IPS-18c (cell line): Measurements from ENCODE around the gene CTNNBL1.

Experiments used
- H3K4me3 ChIP-seq: 2 replicates; pipeline ENCODE4 v1.7.0; 2013; ENCODE audit warnings: low read depth, mild to moderate bottlenecking, low read length, moderate library complexity; ENCODE audit not compliant: insufficient read depth
- H3K9me3 ChIP-seq: one replicate; pipeline ENCODE4 v1.6.1; 2013; ENCODE audit warnings: mild to moderate bottlenecking, low read length, moderate library complexity; ENCODE audit not compliant: control insufficient read depth, insufficient read depth

Gene CTNNBL1

DNA sequence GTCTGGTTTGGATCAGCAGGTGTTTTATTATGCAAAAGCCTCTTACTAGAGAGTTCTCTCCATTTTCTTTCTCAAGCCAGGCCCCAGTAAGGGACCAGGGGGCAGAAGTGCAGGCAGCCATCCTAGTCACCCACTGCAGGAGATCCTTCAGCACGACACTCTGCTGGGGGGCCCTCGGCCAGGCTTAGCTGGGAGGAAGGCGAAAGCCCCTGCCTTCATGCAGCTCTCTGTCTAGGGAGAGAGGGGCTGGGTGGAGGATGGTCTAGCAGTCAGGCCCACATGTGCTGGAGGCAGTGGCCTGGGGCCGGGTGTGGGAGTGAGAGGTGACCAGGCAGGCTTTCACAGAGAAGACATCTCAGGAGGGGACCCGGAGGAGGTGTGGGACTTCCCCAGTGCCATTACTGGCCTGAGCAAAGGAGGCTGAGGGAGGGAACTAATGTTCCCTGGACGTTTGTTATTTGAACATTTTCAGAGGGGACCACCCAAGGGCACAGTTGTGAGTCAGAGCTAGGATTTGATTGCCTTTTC is 175.6 kb downstream of the CTNNBL1 start:
- no peaks in the 10 kb centered on the region for H3K9me3 ChIP-seq
- no peak overlapping the region for H3K4me3 ChIP-seq

DNA sequence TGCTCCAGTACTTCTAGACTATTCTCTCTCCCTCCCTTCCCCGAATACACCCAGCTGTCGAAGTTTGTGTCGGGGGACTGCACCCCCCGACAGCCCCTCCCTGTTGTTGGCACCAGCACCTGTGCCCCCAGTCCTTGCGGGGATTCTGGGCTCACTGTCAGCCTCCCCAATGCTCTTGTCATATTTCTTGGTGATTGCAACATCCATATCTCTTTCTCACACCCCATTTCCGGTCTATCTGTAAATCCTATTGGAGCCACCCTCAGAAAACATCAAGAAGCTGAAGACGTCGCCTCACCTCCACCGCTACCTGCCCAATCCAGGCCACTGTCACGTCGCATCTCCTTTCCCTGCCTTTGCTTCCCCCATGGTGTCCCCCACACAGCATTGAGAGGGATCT is 176.5 kb downstream of the CTNNBL1 start:
- Histone ChIP-seq H3K9me3 (no peaks in the 10 kb centered on the region), H3K4me3 (no peak overlapping the region)

DNA sequence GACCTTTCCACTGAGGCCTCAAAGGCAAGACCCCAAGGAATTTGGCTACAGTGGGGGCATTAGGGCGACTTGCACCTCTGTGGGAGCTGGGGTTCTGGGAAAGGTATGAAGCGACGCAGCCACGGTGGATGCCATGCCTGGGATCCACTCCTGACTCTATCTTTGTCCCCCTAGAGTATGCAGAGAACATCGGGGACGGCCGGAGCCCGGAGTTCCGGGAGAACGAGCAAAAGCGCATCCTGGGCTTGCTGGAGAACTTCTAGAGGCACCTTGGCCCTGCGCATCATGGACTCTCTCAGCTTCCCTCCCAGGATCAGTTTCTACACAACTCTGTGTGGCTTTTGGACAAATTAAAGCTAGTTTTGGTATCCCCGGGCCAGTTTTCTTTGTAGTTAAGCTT is 177.9 kb downstream of the CTNNBL1 start:
- Histone ChIP-seq H3K4me3 (no peak overlapping the region), H3K9me3 (no peaks in the 10 kb centered on the region)

DNA sequence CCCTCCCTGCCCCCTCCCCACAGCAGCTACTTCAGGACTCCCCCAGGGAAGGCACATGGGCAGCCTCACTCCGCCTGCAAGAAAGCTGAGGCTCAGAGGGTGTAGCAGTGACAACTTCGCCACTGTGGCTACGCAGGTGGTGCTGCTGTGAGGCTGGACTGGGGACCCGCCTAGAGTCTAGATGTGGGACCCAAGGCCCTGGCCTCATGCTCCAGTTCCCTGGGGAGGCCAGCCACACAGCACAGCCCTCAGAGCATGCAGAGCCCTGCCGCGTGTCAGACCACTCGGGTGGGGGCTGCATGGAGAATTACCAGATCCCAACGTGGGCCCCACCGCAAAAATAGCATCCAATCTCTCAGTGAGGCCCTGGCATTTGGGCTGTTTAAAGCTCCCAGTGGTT is 178.3 kb downstream of the CTNNBL1 start:
- no peak overlapping the region for H3K4me3 ChIP-seq
- H3K9me3 ChIP-seq, result no peaks in the 10 kb centered on the region

DNA sequence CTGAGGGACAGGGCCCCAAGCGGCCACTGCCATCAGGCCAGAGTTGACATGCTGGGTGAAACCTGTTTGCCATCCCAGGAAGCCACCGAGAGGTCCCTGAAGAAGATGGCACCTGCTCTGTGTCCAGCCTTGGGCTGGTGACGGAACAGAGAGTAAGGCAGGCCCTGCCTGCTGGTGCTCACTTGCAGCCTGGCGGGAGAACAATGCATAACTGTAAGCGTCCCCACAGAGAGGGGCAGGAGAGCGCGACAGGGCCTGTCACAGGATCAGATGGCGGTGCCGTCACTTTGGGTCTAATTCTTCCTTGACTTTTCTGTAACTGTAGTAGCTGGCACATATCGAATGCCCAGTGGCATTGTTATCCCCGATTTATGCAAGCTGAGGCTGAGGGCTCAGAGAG is 180.1 kb downstream of the CTNNBL1 start:
- H3K4me3 ChIP-seq, result no peak overlapping the region
- H3K9me3 ChIP-seq, result no peaks in the 10 kb centered on the region

DNA sequence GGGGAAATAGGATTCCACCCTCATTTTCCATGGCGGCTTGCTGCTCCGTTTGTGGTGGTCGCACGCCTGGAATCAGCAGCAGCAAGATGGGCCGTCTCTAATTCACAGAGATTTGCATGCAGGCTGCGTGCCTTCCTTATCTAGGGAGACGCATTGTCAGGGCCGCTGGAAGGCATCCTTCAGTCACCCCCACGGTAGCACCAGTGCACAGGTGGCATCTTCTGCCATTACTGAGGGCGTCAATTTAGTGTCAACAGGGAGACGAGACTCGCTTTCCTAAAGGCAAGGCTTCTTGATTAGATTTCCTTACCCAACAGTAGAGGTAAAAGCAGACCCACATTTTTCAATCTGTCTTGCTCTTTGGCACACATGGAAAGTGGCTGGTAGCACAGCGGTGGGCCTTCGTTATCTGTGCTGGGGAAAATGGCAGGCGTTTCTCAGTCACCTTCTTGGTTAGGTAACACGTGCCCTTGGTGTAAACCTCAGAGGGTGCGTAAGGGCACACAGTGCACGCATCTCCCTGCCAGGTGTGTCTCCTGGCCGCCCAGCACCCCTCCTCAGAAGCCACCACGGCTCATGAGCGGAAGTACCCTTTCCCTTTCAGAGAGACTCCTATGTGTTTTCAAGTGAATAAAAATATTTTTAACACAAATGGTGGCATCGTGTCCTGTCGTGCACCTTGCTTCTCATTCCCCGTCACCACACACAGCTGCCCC is 181.8 kb downstream of the CTNNBL1 start:
- H3K9me3 ChIP-seq, result no peaks in the 10 kb centered on the region
- H3K4me3 ChIP-seq, result no peak overlapping the region

DNA sequence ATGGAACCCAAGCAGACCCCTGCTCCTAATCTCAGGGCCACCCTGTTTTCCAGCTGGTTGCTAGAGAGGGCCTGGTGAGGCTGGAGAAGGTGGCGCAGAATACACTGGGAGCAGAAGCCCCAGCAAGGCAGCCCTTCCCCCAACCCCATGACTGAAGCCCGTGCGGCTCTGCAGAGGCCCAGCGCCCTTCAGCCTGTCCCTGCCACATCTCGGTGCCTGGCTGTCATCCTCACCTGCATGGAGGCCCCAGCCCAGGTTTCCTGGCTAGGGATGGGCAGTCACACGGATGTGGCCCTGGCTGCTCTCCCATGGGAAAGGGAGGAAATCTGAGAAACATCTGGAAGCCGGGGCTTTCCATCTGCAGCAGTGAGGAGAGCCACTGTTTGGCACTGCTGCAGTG is 183.0 kb downstream of the CTNNBL1 start:
- H3K4me3 ChIP-seq, result no peak overlapping the region
- no peaks in the 10 kb centered on the region for H3K9me3 ChIP-seq

DNA sequence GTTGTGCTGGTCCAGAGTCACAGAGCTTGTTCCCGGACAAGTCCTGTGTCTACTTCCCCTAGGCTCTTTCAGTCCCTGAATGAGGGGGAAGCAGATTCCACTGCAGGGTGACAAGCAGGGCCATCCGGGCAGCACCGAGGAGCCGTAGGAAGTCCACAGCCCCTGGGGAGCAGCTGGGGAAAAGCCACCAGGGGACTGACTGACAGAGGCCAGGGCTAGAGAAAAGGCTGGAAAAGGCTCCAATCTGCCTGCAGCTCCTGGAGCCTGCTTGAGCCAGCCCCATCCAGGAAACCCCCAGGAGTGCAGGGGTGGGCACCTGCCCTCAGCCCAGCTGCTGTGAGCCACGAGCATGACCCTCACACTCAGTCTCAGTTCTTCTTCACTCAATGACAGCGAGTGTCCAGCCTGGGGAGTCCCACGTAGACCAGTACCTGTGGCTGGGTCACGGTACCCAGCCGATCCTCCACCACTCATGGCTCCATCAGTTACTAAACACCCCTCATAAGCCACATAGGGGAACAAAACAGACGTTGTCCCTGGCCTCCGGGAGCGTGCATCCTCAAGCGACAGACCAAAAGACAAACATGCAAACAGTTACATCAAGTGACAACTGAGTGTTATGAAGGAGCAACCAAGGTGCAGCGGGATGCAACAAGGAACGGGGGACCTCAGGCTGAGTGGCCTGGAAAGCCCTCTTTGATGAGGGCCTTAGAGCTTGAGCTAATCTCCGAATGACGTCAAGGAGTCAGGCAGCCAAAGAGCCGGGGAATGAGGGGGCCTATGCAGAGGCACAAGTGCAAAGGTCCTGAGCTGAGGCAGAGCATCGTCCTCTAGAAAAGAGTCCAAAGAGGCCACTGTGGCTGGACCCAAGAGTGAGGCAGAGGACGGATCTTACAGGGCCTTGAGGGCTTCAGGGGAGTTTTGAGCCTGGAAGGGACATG is 184.3 kb downstream of the CTNNBL1 start:
- no peak overlapping the region for H3K4me3 ChIP-seq
- no peaks in the 10 kb centered on the region for H3K9me3 ChIP-seq

DNA sequence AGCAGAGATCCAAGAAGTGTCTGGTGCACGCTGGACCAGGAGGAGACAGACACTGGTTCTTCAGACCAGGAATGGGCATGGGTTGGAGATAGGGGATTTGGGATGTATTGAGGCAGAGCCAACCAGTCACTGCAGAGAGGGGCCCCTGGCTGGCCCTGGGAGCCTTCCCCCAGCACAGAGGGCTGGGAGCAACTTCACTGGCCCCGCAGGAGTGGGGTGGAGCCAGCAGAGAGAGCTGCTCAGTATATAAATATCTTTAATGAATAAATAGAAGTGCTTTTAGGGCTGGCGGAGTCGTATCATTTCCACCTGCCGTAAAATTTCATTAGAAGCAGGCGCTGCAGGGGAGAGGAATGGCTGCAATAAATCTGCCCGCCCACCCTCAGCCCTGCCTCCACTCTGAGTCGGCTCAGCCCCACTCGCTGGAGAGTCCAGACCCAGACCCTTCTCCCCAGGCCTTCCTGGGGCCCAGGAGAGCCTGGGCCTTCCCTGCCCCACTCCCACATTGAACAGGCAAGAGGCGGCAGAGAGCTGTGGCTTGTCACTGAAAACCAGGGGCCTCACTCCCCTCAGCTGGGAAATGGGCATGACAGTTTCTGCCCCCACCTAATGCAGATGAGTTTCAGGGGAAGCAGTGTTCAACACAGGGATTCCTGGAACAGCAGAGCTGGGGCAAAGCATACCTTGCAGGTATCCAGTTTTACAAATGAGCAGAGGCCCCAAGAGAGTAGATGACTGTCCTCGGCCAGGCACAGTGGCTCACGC is 185.2 kb downstream of the CTNNBL1 start:
- no peaks in the 10 kb centered on the region for H3K9me3 ChIP-seq
- H3K4me3 ChIP-seq, result no peak overlapping the region

DNA sequence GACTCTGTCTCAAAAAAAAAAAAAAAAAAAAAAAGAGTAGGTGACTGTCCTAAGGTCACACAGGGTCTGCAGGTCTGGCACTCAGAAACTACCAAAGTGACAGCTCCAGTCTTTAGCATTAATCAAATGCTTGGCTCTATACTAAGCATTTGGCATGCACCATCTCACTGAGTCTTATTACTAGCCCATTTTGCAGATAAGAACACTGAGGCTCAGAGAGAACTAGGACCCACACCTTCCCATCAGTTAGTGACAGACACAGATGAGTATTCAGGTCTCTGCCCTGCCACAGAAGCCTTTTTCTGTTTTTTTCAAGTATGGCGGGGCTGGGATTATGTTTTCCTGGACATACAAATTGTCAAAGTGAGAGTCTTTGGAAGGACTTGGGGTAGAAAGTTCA is 186.0 kb downstream of the CTNNBL1 start:
- Histone ChIP-seq H3K4me3 (no peak overlapping the region), H3K9me3 (no peaks in the 10 kb centered on the region)

DNA sequence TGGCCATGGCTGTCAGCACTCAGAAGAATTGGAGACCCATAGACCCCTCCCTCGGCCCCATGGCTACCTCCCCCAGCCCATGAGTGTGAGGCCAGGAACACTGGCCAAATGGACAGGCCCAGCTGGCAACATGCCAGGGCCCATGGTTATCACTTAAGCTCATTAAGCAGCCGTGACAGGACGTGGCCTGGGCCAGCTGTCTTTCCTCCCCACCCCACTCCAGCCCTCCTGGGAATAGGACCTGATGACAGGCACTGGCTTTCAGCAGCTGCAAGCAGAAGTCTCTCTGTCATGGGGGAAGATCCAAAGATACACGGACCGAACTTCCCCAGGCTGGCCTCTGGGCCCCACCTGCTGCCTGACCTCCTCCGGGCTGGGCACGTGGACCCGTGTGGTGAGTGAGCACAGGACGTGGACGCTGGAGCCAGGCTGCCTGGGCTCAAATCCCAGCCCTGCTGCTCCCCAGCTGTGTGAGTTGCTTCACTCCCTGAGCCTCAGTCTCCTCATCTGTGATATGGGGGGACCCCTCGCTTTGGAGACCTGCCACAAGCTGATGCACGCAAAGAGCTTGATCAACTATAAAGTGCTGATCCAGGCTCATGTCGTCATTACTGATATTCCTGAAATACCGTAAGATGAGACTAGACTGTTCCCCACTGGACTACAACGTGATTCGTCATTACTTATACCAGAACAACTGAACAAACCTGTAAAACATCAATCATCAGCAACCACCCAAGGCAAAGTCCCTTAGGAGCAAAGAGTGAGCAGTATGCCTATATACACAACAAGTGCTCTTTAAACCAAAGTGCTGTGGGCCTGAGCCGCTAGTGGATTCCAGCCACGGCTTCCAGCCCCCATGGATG is 187.1 kb downstream of the CTNNBL1 start:
- H3K4me3 ChIP-seq, result no peak overlapping the region
- no peaks in the 10 kb centered on the region for H3K9me3 ChIP-seq

DNA sequence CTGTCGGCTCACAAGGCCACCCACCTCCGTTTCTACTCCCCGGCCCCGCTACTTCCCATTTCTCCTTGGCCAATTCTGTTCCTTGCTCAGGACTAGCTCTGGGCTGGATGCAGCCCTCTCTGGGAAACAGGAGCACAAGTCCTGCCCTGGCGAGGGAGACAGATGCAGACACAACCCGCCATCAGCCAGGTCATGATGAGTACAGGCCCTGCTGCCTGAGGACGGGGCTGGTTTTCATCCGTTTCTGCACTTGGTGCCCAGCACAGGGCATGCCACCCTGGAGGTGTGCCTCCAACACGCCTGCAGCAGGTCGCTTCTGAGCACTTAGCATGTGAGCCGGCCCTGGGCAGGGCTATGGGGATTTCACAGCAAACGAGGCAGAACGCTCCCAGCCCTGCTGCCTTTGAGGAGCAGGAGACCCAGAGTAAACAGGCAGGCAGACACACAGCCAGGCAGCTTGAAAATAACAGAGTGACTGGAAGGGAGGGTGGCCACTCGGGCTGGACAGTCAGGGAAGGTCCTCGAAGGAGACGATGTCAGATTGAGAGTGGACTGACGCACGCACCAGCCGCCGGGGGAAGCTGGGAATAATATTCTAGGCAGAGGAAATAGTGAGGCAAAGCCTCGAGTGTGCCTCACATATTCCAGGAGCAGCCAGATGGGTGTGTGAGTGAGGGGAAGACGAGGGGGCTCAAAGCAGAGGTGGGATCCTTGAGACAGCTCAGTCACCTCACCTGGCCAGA is 187.9 kb downstream of the CTNNBL1 start:
- no peaks in the 10 kb centered on the region for H3K9me3 ChIP-seq
- H3K4me3 ChIP-seq, result no peak overlapping the region

DNA sequence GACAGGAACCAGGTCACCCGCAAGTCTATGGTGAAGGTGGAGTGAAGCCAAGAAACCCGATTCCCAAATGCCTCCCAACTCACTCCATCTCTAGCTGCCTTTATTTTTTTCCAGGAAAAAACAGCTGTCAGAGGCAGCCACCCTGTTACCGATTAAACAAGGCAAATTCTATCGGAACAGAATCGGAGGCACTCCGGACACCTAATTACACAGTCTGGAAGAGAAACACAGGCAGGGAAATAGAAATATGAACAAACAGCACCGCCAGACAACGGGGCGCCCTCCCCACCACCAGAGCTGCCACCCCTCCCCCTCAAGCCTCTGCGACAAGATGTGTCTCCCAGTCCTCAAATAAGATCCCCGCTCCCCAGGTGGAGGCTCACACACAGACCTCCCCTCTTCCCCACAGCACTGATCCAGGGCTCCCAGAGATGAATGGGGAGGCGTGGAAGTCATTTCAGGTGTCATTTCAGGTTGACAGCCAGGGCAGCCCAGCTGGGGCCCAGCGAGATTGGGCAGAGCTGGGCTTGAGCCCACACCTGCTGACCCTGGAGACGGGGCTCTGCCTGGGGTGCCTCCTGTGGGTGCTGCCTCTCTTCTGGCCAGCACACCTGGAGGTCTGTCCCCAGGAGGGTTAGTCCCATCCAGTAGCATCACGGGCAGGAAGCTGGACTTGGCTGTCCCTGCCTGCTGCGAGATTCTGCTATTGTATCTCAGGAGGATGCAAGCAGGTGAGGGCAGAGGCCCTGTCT is 189.3 kb downstream of the CTNNBL1 start:
- Histone ChIP-seq H3K9me3 (no peaks in the 10 kb centered on the region), H3K4me3 (no peak overlapping the region)

DNA sequence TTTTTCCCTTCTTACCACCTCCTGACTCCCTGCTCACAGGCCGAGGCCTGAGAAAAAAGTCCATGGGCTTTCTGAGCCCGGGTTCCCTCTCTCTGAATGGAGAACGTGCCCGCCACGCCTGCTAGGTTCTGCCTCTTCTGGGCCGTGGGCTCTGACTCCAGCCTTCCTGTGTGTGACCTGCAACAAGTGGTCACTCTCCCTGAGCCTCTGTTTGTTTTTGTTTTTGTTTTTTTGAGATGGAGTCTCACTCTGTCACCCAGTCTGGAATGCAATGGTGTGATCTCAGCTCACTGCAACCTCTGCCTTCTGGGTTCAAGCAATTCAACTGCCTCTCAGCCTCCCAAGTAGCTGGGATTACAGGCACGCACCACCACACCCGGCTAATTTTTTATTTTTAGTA is 191.2 kb downstream of the CTNNBL1 start:
- Histone ChIP-seq H3K9me3 (no peaks in the 10 kb centered on the region), H3K4me3 (no peak overlapping the region)

DNA sequence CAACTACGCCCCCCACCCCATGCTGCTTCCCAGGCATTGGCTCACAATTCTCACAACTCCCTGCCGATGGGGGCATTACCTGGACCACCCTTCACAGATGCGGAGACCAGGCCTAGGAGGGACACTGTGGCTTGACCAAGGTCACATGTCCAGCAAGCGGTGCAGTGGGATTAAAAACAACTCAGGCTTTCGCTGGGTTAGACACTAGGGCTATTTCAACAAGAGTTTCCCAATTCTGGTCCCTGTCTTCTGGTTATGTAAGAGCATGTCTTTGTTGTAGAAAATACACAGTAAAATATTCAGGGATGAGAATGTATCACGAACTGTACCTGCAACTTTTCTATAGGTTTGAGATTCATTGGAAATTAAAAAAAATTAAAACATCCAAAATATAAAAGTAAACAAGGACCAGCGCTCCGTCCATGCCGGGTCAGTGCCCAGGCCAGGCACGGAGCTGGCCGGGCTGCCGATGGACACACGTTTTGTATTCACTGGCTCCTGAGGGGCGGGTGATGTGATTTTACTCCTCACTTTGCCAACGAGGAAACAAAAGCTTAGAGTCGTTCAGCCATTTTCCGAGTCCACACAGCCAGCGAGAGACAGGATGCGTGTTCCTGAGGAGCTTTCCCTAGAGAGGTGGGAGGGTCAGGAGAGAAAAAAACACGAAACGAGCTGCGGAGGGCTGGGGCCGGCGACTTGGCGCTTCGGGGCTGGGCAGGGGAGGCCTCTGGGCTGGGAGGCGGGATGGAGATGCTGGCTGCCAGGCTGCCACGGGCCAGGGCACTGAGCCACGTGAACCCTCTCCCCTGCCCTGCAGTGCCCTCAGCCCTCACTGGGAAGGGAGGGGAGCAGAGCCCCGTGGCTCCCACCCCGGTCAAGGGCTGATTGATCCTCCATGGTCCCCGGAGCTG is 192.0 kb downstream of the CTNNBL1 start:
- H3K9me3 ChIP-seq, result no peaks in the 10 kb centered on the region
- H3K4me3 ChIP-seq, result no peak overlapping the region
